RWPE1 (cell line): ENCODE measurements around the gene NSRP1.
"Not testable (repeated sequence)": the region's sequence is repeated elsewhere in the genome, so short reads cannot be mapped to it uniquely, and the experiment has no call there.

Experiments
- CTCF ChIA-PET: fragments of 350-600 bp; sonication (Branson Sonifier 250); formaldehyde crosslinking; extraction: SDS; loops from one replicate; lab custom pipeline; 2021; lab: Yijun Ruan, JAX
- POLR2A ChIA-PET: fragments of 400-600 bp; formaldehyde crosslinking; extraction: SDS; loops from one replicate; lab custom pipeline; 2020; ENCODE audit warnings: antibody characterized with exemption; ENCODE audit not compliant: low non-redundant PET; lab: Yijun Ruan, JAX
- DNase-seq: peaks from one replicate; pipeline ENCODE4 v3.0.0; 2012; ENCODE audit warnings: low spot score
- H3K27ac ChIP-seq: fragments of 450-650 bp; 2 replicates; pipeline ENCODE4 v1.5.1; 2017
- CTCF ChIP-seq: fragments of 450-650 bp; conservative IDR thresholded peaks from 2 replicates; pipeline ENCODE4 v1.5.1; 2017; ENCODE audit warnings: low read depth, mild to moderate bottlenecking

NSRP1 gene

GRCh38 chr17:30086896-30087295 lies 29.7 kb upstream of the NSRP1 start:
- no peak for TF ChIP-seq CTCF
- ChIA-PET POLR2A (no interaction called here), CTCF (interaction anchor here (0.7 kb wide), 2 partner anchors 154 to 510 kb away, joined by 3 to 6 read pairs; no protein-coding TSS in a partner anchor)
- DNase-seq, result no peak
- no peak overlapping the region for H3K27ac ChIP-seq

- DNase-seq, H3K27ac ChIP-seq, POLR2A ChIA-PET: not testable (repeated sequence)
- CTCF ChIA-PET, result interaction anchor here (0.6 to 0.7 kb wide), 2 partner anchors 54 to 154 kb away, joined by 3 read pairs; no protein-coding TSS in a partner anchor
These were observed 29.2 kb upstream of the NSRP1 start for GRCh38 chr17:30087431-30087830.

- no peak for TF ChIP-seq CTCF
- CTCF ChIA-PET, result no interaction called here
- POLR2A ChIA-PET, result no interaction called here
- no peak for DNase-seq
- no peak overlapping the region for H3K27ac ChIP-seq
These were observed 25.4 kb upstream of the NSRP1 start for GRCh38 chr17:30091121-30091670.

GRCh38 chr17:30091771-30092170 lies 24.8 kb upstream of the NSRP1 start:
- H3K27ac ChIP-seq, result no peak overlapping the region
- POLR2A ChIA-PET, result no interaction called here
- TF ChIP-seq CTCF, result no peak
- no peak for DNase-seq
- CTCF ChIA-PET, result no interaction called here

- ChIA-PET CTCF (interaction anchor here (0.6 to 2.2 kb wide), 15 partner anchors 9 to 1723 kb away, joined by 3 to 12 read pairs (median 3); no protein-coding TSS in a partner anchor), POLR2A (no interaction called here)
- TF ChIP-seq CTCF, result no peak
- DNase-seq, result no peak
- H3K27ac ChIP-seq, result no peak overlapping the region
These were observed 23.7 kb upstream of the NSRP1 start for GRCh38 chr17:30092886-30093285.

GRCh38 chr17:30093463-30094147 lies 23.0 kb upstream of the NSRP1 start:
- CTCF ChIA-PET, result interaction anchor here (0.6 to 2.2 kb wide), 16 partner anchors 9 to 1722 kb away, joined by 3 to 12 read pairs (median 4); no protein-coding TSS in a partner anchor
- POLR2A ChIA-PET, result no interaction called here
- DNase-seq, result peak; percentile 82
- peak; percentile 81 for TF ChIP-seq CTCF
- no peak overlapping the region for H3K27ac ChIP-seq
